ENCODE data around the gene PPP2R5E.

The PPP2R5E gene

DNA sequence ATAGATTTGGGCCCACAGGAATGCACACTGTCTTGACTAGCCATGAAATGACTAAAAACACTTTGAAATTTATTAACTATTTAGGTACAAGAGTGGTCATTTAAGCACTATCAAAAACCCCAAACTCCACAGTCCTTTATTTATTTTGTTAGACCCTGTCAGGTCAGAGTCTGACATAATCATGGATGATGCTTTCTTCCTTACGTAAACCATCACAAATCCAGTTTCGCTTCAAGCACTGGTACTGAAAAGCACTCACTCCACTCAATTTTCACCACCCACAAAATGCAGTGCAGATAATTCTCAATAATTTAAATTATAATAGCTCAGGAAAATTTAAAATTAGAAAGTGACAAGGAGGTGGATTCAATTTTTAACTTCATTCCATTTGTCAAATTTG, 25.8 kb downstream of the PPP2R5E start:
- DNase-seq (ENCODE audit: low read depth), result no peak

GRCh38 chr14:63515240-63515639, 27.9 kb downstream of the PPP2R5E start:
- DNase-seq (ENCODE audit: low read depth), result no peak

GRCh38 chr14:63513756-63514155, 29.4 kb downstream of the PPP2R5E start:
- DNase-seq (ENCODE audit: low read depth), result no peak

GRCh38 chr14:63512861-63513260, 30.3 kb downstream of the PPP2R5E start:
- no peak for DNase-seq (ENCODE audit: low read depth)

DNA sequence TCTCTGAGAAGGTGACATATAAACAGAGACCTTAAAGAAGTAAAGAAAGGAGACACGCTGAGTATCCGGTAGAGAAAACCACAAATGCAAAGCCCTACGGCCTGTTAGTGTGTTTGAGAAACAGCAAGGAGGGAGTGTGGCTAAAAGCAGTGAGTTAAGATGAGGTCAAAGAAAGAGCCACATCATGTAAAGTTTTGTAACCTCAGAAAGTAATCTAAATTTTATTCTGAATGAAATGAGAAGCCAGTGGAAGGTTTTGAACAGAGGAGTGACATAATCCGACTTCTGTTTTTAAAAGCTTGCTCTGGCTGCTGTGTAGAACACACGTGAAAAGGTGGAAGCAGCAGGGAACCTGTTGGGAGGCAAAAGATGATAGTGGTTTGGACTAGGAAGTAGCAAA, 32.6 kb downstream of the PPP2R5E start:
- DNase-seq (ENCODE audit: low read depth), result no peak

DNA sequence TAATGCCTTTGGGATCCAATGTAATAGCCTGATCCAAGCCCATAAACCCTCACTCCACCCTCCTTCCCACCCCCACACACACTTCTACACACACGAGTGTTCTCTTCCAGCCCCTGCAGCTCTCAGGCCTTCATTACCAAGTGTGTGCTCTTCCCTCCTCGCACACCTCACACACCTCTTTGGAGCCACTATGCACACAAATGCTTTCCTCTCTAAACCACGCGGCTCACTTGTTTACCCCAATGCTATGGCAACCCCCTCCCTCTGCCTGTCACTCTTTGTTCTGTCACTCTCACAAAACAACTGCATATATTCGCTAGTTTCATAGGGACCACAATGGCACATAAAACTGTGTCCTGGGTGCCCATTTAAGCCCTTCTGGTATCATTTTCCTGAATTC, 35.1 kb downstream of the PPP2R5E start:
- no peak for DNase-seq (ENCODE audit: low read depth)

DNA sequence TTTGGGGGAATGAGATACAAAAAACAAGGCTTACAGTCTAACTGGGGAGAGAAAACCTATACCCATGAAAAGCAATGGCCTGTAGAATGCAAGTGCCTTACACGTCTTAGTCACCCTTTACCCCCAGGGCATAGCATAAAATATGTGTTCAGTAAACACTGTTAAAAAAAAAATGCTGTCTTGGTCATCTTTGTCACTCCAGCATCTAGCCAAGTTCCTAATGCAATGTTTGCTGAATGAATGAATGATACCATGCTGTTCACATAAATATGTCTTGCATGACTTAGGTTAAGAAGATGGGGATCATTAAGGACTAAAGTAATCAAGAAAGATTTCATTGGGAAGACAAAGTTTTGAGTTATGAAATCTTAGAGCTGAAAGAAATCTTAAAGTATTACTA, 38.5 kb downstream of the PPP2R5E start:
- peak; percentile 78 for DNase-seq (ENCODE audit: low read depth)

DNA sequence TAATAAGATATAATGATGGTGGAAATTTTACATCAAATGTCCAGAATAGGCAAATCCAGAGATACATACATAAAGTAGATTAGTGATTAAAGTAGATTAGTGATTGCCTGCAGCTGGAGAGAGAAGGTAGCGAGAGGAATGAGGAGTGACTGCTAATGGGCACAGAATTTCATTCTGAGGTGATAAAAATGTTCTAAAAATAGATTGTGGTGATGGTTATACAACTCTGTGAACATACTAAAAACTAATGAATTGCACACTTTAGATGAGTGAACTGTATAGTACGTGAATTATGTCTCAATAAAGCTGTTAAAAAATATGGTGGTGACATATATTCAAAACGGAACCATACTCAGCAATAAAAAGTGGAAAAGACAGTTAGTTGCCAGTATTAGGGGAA, 41.7 kb downstream of the PPP2R5E start:
- no peak for DNase-seq (ENCODE audit: low read depth)

- peak; percentile 93 for DNase-seq (ENCODE audit: low read depth)
These were observed 43.4 kb downstream of the PPP2R5E start for GRCh38 chr14:63499701-63500250.

DNA sequence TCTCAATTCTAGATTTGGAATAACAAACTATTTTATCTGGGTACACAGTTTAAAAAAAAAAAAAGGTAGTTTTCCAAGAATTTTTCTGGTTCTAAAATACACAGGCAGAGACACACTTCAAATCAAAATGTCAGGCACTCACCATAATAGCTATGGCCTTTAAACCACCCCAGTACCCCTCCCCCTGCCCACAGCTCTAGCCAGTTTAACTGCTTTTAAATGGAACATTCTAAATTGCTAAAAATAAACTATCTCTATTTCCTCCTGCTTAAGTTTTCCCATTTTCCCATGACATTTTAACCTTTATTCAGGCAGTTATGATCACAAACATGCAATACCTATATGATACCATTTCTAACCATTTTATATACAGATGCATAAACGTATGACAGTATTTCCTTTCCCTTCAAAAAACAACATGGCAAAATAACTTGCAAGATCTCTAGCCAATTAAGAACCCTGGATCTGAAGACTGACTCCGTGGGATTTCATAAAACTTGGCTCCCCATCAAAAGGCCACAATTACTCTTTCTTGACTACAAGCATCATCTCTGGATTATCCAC, 46.3 kb downstream of the PPP2R5E start:
- no peak for DNase-seq (ENCODE audit: low read depth)

DNA sequence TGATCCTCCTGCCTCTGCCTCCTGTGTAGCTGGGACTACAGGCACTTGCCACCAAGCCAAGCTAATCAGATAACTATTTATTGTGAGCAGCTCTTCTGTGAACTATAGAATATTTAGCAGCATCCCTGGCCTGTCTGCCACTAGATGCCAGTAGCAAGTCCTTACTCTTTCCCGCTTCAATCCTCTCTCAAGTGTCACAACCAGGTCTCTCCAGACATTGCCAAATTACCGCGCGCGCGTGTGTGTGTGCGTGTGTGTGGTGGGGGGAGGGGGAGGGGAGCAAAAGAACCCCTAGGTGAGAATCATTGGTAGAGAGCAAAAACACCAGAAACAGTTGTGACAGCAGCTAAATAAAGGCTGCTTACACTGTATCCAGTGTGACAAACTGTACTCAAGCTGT, 49.9 kb downstream of the PPP2R5E start:
- peak; percentile 53 for DNase-seq (ENCODE audit: low read depth)

DNA sequence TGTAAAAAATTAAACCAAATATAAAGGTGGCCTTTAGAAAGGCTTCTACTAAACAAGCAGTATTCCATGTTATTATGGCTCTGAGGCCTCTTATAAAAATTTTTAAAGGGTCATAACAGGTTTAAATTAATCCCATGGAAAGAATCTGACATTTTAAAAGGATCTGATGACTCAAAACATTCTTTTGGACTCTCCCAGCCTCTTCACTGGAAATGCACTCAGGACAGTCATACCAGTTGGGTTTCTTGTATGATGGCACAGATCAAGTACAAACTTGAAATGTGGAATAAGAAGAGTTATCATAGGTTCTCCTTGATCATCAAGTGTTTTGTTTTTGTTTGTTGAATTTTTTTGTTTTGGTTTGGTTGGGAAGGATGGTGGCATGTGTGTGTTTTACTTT, 50.8 kb downstream of the PPP2R5E start:
- peak; percentile 52 for DNase-seq (ENCODE audit: low read depth)

- no peak for DNase-seq (ENCODE audit: low read depth)
These were observed 55.5 kb downstream of the PPP2R5E start for GRCh38 chr14:63487724-63488123.

DNA sequence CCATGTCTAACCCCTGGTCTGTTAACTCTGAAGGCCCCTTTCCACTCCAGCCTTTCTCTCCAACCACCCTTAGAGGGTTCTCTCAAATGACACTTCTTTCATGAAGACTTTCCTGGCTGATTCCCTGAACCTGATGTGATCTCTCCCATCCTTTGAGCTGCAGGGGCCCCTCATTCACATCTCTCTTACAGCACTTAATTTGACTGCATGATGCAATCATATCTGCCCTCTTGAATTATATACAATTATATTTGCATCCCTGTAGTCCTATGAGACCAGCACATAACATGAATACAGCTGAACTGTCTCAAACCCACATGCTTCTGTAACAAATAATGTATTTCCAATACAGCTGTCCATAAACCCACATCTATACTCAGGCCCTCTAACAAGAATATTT, 56.4 kb downstream of the PPP2R5E start:
- no peak for DNase-seq (ENCODE audit: low read depth)

GRCh38 chr14:63483315-63483714, 59.9 kb downstream of the PPP2R5E start:
- no peak for DNase-seq (ENCODE audit: low read depth)

DNA sequence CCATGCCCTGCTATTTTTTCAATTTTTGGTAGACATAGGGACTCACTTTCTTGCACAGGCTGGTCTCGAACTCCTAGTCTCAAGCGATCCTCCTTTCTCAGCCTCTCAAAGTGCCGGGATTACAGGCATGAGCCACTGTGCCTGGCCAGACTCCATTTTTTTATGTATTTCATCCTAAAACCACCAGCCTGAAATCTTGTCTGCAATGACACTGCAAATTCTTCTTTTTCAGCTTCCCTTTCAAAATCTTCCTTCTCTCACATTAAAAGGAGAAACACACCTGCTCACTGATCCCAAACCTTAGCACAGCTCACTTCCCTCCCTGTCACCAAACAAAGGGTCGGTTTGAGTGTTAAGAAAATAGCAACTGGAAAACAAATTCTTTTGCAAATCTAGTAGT, 62.6 kb downstream of the PPP2R5E start:
- no peak for DNase-seq (ENCODE audit: low read depth)

DNA sequence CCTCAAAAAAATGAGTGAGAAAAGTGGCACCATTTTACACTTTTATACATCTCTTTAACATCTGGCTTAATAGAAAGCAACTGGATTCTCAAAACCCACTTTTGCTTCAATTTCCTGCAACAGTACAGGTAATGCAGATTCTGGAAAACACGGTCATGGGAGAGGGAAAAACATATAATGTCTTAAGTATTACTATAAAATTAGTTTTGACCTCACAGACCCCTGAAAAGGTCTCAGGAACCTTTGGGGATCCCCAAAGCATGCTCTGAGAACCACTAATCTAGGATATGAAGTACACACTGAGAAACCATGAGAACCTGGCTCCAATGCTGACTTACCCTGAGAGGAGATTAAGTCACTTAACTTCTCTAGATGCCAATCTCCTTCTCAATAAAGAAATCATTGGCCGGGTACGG, 64.7 kb downstream of the PPP2R5E start:
- no peak for DNase-seq (ENCODE audit: low read depth)

DNA sequence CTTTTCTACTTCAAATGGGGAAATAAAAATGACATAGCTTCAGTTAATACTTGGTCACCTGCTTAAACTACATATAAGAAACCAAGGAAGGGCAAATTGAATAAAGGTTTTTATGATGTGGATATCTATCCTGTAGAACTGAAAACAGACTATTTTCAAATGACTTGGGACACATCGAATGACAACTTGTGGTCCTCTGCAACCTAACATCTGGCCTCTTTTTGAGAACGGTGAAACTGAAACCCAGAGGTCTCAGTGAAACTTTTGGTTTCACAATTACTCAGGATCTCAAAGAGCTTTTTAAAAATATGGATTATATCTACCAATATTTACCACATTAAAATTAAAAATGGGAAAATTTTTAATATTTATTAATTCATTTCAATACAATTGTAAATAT, 65.2 kb downstream of the PPP2R5E start:
- no peak for DNase-seq (ENCODE audit: low read depth)

DNA sequence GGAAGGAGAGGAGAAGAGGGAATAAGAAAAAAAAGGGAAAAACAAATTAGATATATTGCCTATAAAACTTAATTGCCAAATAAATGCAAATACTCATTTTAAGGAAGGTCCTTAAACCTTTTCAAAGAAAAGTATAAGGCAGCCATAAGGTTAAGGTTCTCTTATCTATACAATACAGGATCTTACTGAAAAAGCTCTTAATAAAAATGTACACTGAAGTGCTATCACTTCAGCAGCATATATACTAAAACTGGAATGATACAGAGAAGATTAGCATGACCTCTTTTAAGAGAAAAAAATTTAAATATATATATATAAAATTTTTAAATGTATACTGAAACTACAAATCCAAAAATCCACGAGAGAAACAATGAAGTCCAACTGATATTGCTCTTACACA, 65.6 kb downstream of the PPP2R5E start:
- DNase-seq (ENCODE audit: low read depth), result no peak

DNA sequence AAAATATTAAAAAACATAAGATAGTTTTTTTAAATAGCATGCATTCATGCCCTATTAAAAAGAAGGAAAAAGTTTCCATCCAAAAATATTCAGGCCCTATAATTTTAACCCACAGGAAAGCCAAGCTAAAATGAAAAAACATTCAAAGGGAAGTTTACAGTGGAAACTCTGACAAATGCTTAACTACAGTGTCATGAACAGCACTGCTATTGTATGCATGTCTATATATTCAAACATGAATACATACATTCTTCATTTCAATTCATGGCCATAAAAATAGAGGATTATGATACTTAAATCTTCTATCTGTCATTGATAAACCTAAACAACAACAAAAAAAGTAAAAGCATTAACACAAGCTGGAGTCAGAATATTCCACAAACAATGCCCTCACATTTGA, 67.4 kb downstream of the PPP2R5E start:
- no peak for DNase-seq (ENCODE audit: low read depth)

DNA sequence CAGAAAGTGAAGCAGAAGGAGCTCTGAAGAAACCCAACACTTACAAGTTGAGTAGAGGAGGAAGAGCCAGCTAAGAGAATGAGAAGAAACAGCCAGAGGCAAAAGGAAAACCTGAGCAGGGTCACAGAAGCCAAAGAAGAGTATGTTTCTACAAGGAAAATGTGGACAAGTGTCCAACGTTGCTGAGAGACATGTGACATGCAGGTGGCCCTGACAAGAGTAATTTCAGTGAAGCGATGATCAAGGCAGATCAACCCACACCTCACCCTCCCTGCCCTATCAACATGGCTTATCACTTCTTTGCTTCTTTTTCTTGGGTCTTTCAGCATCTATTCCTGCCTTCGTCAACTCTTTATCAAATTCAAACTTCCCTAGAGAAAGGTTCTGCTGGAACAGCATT, 68.3 kb downstream of the PPP2R5E start:
- DNase-seq (ENCODE audit: low read depth), result no peak

- DNase-seq (ENCODE audit: low read depth), result no peak
These were observed 69.1 kb downstream of the PPP2R5E start for GRCh38 chr14:63474111-63474510.

GRCh38 chr14:63472986-63473788, 70.0 kb downstream of the PPP2R5E start:
- no peak for DNase-seq (ENCODE audit: low read depth)
